Dermis microvascular lymphatic vessel endothelial cell (primary cell): Measurements from ENCODE around the gene WDR7. TPM values are rescaled to one million over a fixed set of nuclear protein-coding genes. Genes with fewer than 3 reads are reported as not detected.
"Not testable (repeated sequence)": the region's sequence is repeated elsewhere in the genome, so short reads cannot be mapped to it uniquely, and the experiment has no call there.

Experiments
- DNase-seq, 2 donors: peaks; one replicate each; pipeline versions ENCODE4 v3.0.0 to v3.0.0-alpha.2; 2010; ENCODE audit warnings: low read depth in 2 of 2
- total RNA-seq: library from RNA; depleted of rRNA; stranded (reverse); fragments of >200 nt; gene quantifications from 2 replicates; pipeline ENCODE4 v1.2.1, GENCODE V29; 2014

Gene WDR7
- total RNA-seq, 1 donor from 2014 or later: 19.6 TPM

- DNase-seq: not testable (repeated sequence)
Measured at GRCh38 chr18:56654280-56654679, 3.1 kb downstream of the WDR7 start.

DNA sequence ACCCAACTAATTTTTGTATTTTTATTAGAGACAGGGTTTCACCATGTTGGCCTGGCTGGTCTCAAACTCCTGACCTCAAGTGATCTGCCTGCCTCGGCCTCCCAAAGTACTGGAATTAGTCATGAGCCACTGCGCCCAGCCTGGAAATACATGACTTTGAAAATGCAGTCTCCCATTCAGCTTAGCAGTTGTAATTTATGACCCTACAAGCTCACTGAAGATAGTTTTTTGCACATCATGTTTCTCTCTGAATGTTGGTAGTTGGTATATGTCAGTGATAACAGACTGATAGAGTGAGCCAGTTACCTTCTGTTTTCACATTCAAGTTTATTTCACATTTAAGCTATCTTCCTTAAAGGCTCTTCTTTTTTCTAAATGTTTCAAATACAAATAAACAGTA lies 7.1 kb downstream of the WDR7 start:
- no peak for DNase-seq

DNA sequence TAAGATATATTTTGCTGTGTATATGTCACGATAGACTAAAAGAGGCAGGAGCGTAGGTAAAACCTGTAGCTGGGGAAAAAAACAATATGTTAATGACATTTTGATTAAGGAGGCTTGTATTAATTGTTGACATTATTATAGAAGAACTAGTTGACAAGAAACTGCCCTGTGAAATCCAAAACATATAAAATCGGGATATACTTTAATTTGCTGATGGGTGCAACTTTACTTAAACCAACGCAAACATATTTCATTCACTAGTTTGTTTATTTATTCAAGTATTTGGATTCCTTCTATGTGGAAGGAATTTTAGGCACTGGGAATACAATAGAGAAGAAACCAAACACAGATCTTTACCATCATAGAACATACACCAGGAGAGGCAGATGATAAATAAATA lies 8.0 kb downstream of the WDR7 start:
- DNase-seq: no peak

GRCh38 chr18:56660655-56661054 lies 9.5 kb downstream of the WDR7 start:
- no peak for DNase-seq

GRCh38 chr18:56661360-56662062 lies 10.4 kb downstream of the WDR7 start:
- no peak for DNase-seq

DNA sequence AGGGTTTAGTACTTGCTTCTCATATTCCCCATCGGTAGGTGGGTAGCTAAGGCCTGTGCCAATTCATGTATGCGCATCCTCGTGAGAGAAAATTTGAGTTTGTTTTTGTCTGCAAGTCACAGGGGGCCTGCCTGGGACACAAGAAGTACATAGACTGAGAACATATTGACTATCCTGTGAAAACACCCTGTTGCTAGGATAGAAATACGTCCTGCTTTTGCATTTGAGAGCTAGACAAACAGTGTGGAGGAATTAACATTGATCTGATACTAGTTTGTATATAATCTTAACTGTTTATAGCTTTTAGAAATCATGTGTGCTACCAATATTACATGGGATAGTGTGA lies 10.9 kb downstream of the WDR7 start:
- DNase-seq: no peak

GRCh38 chr18:56662502-56662901 lies 11.3 kb downstream of the WDR7 start:
- no peak for DNase-seq

DNA sequence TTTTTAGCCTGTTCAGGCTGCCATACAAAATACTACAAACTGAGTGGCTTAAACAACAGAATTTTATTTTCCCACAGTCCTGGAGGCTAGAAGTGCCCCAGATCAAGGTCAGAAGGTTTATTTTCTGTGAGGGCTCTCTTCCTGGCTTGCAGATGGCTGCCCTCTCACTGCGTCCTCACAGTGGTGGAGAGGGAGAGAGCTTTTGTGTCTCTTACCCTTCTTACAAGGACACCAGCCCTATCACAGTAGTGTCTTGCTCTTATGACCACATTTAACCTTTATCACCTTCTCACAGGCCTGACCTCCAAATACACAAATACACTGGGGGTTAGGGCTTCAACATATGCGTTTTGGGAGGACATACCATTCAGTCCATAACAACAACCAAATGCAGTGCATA lies 11.7 kb downstream of the WDR7 start:
- no peak for DNase-seq

DNA sequence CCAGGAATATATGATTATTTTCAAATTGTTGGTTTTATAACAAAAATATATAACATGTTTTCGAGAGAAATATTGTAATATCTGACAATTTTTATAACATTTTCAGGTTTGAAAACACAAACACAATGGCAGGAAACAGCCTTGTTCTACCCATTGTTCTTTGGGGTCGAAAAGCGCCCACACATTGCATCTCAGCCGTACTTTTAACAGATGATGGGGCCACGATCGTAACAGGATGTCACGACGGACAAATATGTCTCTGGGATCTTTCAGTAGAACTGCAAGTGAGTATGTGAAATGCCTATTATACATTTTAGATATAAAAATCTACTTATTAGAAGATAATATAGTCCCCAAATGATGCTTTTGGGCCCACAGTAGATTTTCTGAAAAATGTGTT lies 21.2 kb downstream of the WDR7 start:
- peak; percentile 71 to 89 for DNase-seq

DNA sequence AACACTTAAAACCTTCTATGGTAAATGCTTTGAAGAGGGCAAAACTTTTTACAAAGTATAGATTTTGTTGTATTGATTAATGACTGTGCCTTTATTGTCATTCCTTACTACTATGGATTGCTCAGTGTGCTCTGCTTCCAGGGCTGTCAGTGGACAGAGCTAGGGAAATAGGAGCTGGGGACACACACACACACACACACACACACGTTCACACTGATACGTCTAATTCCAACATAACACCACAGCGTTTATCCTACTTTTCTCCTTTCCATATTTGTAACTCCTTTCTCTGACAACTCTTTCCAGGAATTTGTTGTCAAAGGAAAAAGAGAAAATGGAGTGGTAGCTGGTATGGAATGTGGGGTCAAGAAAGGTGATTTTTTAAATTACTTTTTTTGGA lies 21.8 kb downstream of the WDR7 start:
- DNase-seq: peak; percentile 51 to 61

- DNase-seq: no peak
Measured at GRCh38 chr18:56676639-56677038, 25.5 kb downstream of the WDR7 start.

DNA sequence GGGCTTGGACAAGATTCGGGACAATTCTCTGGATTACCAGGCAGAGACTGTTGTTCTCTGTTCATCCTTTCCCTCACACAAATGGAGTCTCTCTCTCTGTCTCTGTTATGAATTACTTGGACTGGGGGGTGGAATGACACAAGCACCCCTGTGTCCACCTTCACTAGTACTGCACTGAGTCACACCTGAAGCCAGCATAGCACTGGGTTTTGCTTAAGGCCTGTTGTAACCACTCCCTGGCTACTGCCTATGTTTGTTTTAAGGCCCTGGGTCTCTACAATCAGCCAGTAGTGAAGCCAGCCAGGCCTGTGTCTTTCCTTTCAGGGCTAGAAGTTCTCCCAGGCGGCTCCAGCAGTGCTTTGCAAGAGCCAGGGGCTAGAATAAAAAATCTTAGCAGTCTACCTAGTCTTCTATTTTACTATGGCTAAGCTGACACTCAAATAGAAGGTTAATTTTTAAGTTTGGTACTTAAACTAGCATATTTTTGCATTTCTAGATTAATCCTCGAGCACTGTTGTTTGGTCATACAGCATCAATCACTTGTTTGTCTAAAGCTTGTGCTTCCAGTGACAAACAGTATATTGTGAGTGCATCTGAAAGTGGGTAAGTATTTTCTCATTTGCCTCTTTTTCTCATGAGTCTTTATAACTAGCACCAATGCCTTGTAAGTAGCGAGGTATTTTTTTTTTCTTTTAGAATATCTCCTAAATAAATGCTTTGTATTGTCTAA lies 27.8 kb downstream of the WDR7 start:
- no peak for DNase-seq

GRCh38 chr18:56684277-56684676 lies 33.1 kb downstream of the WDR7 start:
- DNase-seq: no peak

DNA sequence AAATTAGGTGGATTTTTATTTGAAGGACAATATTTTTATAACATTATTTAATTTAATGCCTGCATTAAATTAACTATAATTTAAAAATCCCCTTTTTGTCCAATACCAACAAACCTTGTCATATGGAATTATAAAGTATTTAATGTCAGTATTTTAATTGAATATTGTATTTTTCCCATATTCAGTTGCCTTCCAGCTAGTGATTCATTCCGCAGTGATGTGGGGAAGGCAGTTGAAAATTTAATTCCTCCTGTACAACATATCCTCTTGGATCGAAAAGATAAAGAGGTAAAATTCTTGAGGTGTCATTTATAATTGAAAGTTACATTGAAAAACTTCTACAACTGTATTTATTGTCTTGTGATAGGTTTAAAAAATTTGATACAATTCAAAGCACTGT lies 40.4 kb downstream of the WDR7 start:
- no peak for DNase-seq

GRCh38 chr18:56696966-56697365 lies 45.8 kb downstream of the WDR7 start:
- DNase-seq: peak in 1 of 2 donors; percentile 4

- peak; percentile 57 to 63 for DNase-seq
Measured at GRCh38 chr18:56702946-56703345, 51.8 kb downstream of the WDR7 start.

GRCh38 chr18:56709463-56709862 lies 58.3 kb downstream of the WDR7 start:
- peak; percentile 51 to 77 for DNase-seq

DNA sequence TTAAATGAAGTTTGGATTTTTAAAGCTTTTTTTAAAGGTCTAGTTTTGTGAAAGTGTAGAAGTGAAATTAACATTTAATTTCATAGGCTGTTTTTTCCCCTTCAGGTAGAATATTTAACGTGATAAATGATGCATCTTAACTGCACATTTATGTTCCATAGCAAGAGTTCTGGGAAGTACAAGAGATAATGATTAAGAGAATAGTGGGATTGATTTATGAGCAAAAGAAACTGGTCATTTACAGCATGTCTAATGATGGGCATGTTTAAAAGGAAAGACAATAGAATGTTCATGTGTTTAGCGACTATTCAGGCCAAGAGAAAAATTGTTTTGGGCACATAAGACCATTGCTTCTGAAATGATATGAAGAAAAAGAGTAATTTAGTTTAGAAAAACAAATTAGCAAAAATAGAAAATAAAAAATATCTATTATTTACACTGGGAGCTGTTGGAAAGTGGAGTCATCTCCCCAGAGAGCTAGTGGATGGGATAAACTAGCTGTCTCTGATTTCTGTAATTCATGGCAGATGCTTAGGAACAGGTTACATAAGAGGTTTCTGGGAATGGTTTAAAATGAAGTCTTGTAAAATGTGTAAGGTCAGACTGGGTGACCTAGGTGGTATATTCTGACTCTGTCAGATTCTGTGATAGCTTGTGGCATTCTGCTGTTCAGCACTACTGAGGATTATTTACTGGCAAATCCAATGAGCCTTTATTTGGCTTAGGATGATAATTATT lies 60.7 kb downstream of the WDR7 start:
- DNase-seq: no peak

GRCh38 chr18:56712761-56713160 lies 61.6 kb downstream of the WDR7 start:
- no peak for DNase-seq

GRCh38 chr18:56715121-56715520 lies 64.0 kb downstream of the WDR7 start:
- DNase-seq: no peak

GRCh38 chr18:56716692-56717146 lies 65.6 kb downstream of the WDR7 start:
- DNase-seq: no peak

DNA sequence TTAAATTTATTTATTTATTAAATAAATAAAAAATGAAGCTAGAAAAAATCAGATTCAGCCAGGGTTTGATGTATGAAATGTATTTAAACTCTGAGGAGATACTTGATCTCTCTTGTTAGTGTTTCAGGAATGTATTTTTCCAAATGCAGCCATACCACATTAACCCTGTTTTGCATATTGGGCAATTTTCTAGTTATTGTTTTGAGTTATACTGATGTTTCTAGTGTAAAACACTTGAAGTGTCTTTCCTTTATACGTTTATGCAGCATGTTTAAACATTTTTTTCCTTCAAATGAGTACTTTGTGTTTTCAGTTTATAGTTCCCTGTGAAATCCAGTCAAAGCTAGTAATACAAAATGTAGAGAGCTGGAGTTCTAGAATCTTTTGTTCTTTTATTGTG lies 69.9 kb downstream of the WDR7 start:
- DNase-seq: no peak

- no peak for DNase-seq
Measured at GRCh38 chr18:56721491-56721890, 70.3 kb downstream of the WDR7 start.
